ENCODE measurements around the gene RIC1.
A peak's percentile ranks its signal among the peaks of the same experiment; 100 is the strongest.
"Not testable (repeated sequence)": the region's sequence is repeated elsewhere in the genome, so short reads cannot be mapped to it uniquely, and the experiment has no call there.

The RIC1 gene

DNA sequence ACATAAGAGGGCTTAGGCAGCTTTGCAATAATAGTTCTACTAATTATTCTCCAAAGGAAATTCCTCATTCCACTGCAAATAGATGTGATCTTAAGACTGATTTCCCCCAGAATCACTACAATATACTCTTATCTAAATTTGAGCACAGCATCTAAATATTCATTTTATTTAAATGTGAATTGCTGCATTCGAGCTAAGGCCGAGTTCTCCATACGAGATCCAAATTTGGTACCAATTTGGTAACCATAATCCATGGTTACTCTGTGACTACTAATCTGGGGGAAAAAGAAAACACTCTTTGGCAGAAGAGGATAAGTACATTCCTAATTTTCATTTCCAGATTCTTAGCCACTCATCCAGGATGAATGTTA is 19.7 kb upstream of the RIC1 start:
- Mint-ChIP-seq H3K4me3 (no peak overlapping the region), H3K27me3 (no peaks in the 10 kb centered on the region), H3K27ac (peak overlapping the region in 1 of 2 donors; percentile 71), H3K36me3 (ENCODE audit: insufficient read depth) (no peaks in the 10 kb centered on the region), H3K4me1 (ENCODE audit: low read depth in 2 of 2) (peaks cover 4 to 12% of the 10 kb centered on the region in 2 donors), H3K9me3 (no peaks in the 10 kb centered on the region)
- ATAC-seq (replicated peaks) (no peak), DNase-seq (no peak)

DNA sequence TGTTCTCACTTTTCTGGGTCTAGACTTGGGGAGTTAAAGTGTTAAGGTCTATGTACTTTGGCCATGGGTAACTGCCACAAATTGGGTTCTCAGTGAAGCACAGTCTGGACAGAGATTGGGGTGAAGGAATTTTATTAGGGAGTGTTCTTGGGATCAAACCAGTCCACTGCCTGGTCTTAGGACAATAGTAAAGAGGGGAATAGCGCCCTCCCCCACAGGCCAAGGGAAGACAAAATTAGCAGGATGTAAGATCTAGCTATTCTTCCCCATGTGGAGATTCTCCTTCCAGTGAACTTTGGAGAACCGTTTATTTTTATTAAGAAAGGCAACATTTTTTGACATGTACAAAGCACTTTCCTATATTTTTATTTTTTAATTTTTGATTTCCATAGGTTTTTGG is 18.4 kb upstream of the RIC1 start:
- Mint-ChIP-seq H3K4me3 (no peak overlapping the region), H3K9me3 (no peaks in the 10 kb centered on the region), H3K27ac (no peak overlapping the region), H3K36me3 (ENCODE audit: insufficient read depth) (no peaks in the 10 kb centered on the region), H3K27me3 (no peaks in the 10 kb centered on the region), H3K4me1 (ENCODE audit: low read depth in 2 of 2) (peaks cover 4 to 20% of the 10 kb centered on the region in 2 donors)
- DNase-seq: no peak
- no peak for ATAC-seq (replicated peaks)

- H3K36me3 Mint-ChIP-seq (ENCODE audit: insufficient read depth): no peaks in the 10 kb centered on the region
- no peaks in the 10 kb centered on the region for H3K9me3 Mint-ChIP-seq
- no peak overlapping the region for H3K27ac Mint-ChIP-seq
- no peak for ATAC-seq (replicated peaks)
- peaks cover 4 to 20% of the 10 kb centered on the region in 2 donors for H3K4me1 Mint-ChIP-seq (ENCODE audit: low read depth in 2 of 2)
- no peaks in the 10 kb centered on the region for H3K27me3 Mint-ChIP-seq
- no peak overlapping the region for H3K4me3 Mint-ChIP-seq
- DNase-seq: no peak
Observed at GRCh38 chr9:5611321-5612184, 17.4 kb upstream of the RIC1 start.

- H3K4me1 Mint-ChIP-seq (ENCODE audit: low read depth in 2 of 2): peaks cover 4 to 20% of the 10 kb centered on the region in 2 donors
- no peak overlapping the region for H3K4me3 Mint-ChIP-seq
- no peaks in the 10 kb centered on the region for H3K9me3 Mint-ChIP-seq
- no peaks in the 10 kb centered on the region for H3K27me3 Mint-ChIP-seq
- ATAC-seq (replicated peaks): no peak
- no peaks in the 10 kb centered on the region for H3K36me3 Mint-ChIP-seq (ENCODE audit: insufficient read depth)
- H3K27ac Mint-ChIP-seq: no peak overlapping the region
- no peak for DNase-seq
Observed at GRCh38 chr9:5612185-5612530, 16.7 kb upstream of the RIC1 start.

DNA sequence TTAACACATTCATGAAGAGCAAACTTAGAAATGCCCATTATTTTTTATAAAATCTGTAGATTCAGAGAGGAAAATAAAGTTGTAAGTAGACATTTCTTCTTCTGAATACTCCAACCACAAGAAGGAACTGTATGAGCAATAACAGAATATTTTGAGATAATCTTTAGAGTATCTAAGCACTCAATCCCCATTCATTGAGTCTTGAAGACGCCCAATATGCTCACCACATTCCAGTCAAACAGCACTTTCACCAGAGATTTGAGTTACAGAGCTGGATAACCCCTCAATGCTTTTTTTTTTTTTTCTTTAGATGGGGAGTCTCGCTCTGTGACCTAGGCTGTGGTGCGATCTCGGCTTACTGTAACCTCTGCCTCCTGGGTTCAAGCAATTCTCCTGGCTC is 14.7 kb upstream of the RIC1 start:
- Mint-ChIP-seq H3K9me3 (no peaks in the 10 kb centered on the region), H3K27me3 (no peaks in the 10 kb centered on the region), H3K36me3 (ENCODE audit: insufficient read depth) (no peaks in the 10 kb centered on the region), H3K27ac (no peak overlapping the region), H3K4me1 (ENCODE audit: low read depth in 2 of 2) (peaks cover 5 to 24% of the 10 kb centered on the region in 2 donors), H3K4me3 (no peak overlapping the region)
- DNase-seq (no peak), ATAC-seq (replicated peaks) (no peak)

- H3K4me1 Mint-ChIP-seq (ENCODE audit: low read depth in 2 of 2): peaks cover 6 to 24% of the 10 kb centered on the region in 2 donors
- H3K36me3 Mint-ChIP-seq (ENCODE audit: insufficient read depth): no peaks in the 10 kb centered on the region
- H3K27ac Mint-ChIP-seq: no peak overlapping the region
- H3K9me3 Mint-ChIP-seq: no peaks in the 10 kb centered on the region
- no peak for ATAC-seq (replicated peaks)
- H3K4me3 Mint-ChIP-seq: no peak overlapping the region
- DNase-seq: no peak
- H3K27me3 Mint-ChIP-seq: no peaks in the 10 kb centered on the region
Observed at GRCh38 chr9:5614985-5615384, 13.9 kb upstream of the RIC1 start.

DNA sequence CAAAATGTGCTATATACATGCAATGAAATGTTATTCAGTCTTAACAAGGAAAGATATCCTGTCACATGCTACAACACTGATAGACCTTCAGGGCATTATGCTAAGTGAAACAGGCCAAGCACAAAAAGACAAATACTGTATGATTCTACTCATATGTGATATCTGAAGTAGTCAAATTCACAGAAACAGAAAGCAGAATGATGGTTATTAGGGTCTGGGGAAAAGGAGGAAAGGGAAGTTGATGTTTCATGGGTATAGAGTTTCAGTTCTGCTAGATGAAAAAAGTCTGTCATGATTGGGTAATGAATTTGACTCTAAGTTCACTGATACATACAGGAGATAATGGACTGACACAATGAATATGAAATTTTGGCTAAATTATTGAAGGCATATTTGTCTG is 11.2 kb upstream of the RIC1 start:
- ATAC-seq (replicated peaks): peak; percentile 40
- H3K27me3 Mint-ChIP-seq: no peaks in the 10 kb centered on the region
- no peaks in the 10 kb centered on the region for H3K9me3 Mint-ChIP-seq
- no peaks in the 10 kb centered on the region for H3K36me3 Mint-ChIP-seq (ENCODE audit: insufficient read depth)
- H3K4me1 Mint-ChIP-seq (ENCODE audit: low read depth in 2 of 2): peaks cover 8 to 27% of the 10 kb centered on the region in 2 donors
- H3K27ac Mint-ChIP-seq: no peak overlapping the region
- no peak overlapping the region for H3K4me3 Mint-ChIP-seq
- DNase-seq: no peak

DNA sequence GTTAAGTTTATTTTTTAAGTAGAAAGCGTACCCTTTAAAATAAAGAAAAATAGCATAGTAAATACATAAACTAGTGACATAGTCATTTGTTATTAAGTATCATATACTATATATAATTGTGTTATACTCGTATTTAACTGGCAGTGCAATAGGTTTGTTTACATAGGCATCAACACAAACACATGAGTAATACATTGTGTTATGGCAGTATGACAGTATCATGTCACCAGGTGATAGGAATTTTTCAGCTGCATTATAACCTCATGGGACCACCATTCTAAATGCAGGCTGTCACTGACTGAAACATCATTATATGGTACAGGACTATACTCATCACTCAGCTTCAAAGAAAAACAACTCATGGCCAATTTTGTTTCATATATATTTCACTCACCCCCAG is 8.4 kb upstream of the RIC1 start:
- Mint-ChIP-seq H3K9me3 (no peaks in the 10 kb centered on the region), H3K4me3 (no peak overlapping the region), H3K27ac (no peak overlapping the region), H3K4me1 (ENCODE audit: low read depth in 2 of 2) (peaks cover 15 to 24% of the 10 kb centered on the region in 2 donors), H3K27me3 (no peaks in the 10 kb centered on the region), H3K36me3 (ENCODE audit: insufficient read depth) (no peaks in the 10 kb centered on the region)
- DNase-seq: no peak
- no peak for ATAC-seq (replicated peaks)

DNA sequence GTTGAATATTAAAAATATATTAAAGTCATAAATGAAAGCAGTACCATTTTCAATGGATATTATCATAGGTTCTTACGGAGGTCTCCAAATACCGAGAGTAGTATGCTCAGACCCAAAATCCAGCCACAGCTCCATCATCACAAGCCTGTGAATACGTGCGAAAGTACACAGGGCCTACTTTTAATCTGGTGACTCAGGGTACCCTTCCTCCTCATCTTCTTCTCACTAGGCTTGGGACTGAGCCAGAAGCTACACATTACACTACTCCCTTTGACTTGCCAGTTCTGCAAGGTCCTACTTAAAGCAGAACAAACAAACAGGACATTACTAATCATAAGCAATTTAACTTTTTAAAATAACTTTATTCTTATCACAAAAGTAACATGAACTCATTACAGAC is 7.6 kb upstream of the RIC1 start:
- no peak for DNase-seq
- no peak overlapping the region for H3K4me3 Mint-ChIP-seq
- no peaks in the 10 kb centered on the region for H3K36me3 Mint-ChIP-seq (ENCODE audit: insufficient read depth)
- H3K27me3 Mint-ChIP-seq: no peaks in the 10 kb centered on the region
- H3K9me3 Mint-ChIP-seq: no peaks in the 10 kb centered on the region
- H3K4me1 Mint-ChIP-seq (ENCODE audit: low read depth in 2 of 2): peaks cover 15 to 24% of the 10 kb centered on the region in 2 donors
- H3K27ac Mint-ChIP-seq: no peak overlapping the region
- no peak for ATAC-seq (replicated peaks)

DNA sequence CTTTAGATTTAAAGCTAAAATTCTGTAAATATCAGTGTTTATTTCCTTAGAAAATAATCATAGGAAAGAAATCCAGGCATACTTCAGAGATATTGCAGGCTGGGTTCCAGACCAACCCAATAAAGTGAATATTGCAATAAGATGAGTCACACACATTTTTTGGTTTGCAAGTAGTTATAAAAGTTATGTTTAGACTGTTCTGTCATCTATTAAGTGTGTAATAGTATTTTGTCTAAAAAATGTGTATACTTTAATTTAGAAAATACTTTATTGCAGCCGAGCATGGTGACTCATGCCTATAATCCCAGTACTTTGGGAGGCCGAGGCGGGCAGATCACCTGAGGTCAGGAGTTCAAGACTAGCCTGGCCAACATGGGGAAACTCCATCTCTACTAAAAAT is 6.9 kb upstream of the RIC1 start:
- ATAC-seq (replicated peaks) (no peak), DNase-seq (no peak)
- H3K27me3 Mint-ChIP-seq: no peaks in the 10 kb centered on the region
- no peak overlapping the region for H3K4me3 Mint-ChIP-seq
- no peaks in the 10 kb centered on the region for H3K9me3 Mint-ChIP-seq
- no peaks in the 10 kb centered on the region for H3K36me3 Mint-ChIP-seq (ENCODE audit: insufficient read depth)
- peaks cover 20 to 28% of the 10 kb centered on the region in 2 donors for H3K4me1 Mint-ChIP-seq (ENCODE audit: low read depth in 2 of 2)
- H3K27ac Mint-ChIP-seq: no peak overlapping the region

- H3K4me3 Mint-ChIP-seq: no peak overlapping the region
Observed at GRCh38 chr9:5624655-5625054, 4.3 kb upstream of the RIC1 start.

DNA sequence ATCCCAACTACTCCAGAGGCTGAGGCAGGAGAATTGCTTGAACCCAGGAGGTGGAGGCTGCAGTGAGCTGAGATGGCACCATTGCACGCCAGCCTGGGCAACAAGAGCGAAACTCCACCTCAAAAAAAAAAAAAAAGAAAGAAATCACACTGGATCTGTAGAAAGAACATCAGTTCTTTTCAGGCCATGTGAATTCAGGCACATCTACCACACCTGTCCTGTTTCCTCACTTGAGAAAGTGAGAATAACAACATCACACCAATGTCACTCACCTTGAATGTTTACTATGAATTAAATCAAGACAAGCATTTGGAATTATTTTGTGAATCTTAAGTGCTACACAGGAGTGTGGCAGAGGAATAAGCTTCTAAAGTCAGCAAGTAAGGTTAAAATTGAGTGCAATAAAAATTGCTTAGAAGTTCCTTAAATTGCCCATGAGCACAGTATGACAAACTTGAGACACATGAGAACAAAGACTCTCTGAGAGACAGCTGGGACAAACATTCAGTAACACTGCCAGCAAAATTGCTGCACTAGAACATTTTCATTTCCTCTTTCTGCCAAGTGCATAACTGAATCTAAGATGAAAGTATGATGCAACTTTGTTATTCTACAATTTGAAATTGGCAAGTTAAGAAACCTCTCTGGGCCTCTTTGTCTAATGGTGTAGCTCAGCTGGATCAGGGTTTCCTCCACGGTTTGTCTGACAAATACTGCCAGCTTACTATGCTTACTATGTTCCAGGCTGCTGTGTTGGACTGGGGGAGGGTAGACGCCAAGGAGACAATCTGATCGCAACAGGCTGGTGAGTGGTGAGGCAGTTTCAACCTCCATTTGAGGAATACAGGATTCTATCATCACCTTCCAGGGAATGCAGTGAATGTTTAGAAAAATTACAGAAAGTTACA is 1.9 kb upstream of the RIC1 start:
- Mint-ChIP-seq H3K27ac (peak overlapping the region; percentile 95 to 99), H3K36me3 (ENCODE audit: insufficient read depth) (peaks cover 14% of the 10 kb centered on the region), H3K4me1 (ENCODE audit: low read depth in 2 of 2) (peaks cover 34 to 47% of the 10 kb centered on the region in 2 donors), H3K27me3 (no peaks in the 10 kb centered on the region), H3K4me3 (peak overlapping the region; percentile 99 to 100), H3K9me3 (no peaks in the 10 kb centered on the region)
- DNase-seq: peak in 2 of 3 experiments; percentile 6 to 26
- peak; percentile 2 for ATAC-seq (replicated peaks)

More at GRCh38 chr9:5624655-5625054, 4.3 kb upstream of the RIC1 start:
- H3K36me3 Mint-ChIP-seq (ENCODE audit: insufficient read depth): peaks cover 7% of the 10 kb centered on the region
- peaks cover 27 to 35% of the 10 kb centered on the region in 2 donors for H3K4me1 Mint-ChIP-seq (ENCODE audit: low read depth in 2 of 2)
- no peaks in the 10 kb centered on the region for H3K27me3 Mint-ChIP-seq
- peak overlapping the region; percentile 61 to 75 for H3K27ac Mint-ChIP-seq
- DNase-seq (no peak), ATAC-seq (replicated peaks) (no peak)
- H3K9me3 Mint-ChIP-seq: no peaks in the 10 kb centered on the region

GRCh38 chr9:5627686-5628085 is 1.2 kb upstream of the RIC1 start:
- not testable (repeated sequence) for ATAC-seq (replicated peaks); H3K9me3 Mint-ChIP-seq; DNase-seq; H3K27me3 Mint-ChIP-seq
- peak overlapping the region; percentile 99 to 100 for H3K4me3 Mint-ChIP-seq
- H3K27ac Mint-ChIP-seq: peak overlapping the region; percentile 95 to 99
- H3K4me1 Mint-ChIP-seq (ENCODE audit: low read depth in 2 of 2): peaks cover 38 to 54% of the 10 kb centered on the region in 2 donors
- H3K36me3 Mint-ChIP-seq (ENCODE audit: insufficient read depth): peaks cover 16% of the 10 kb centered on the region

- ATAC-seq (replicated peaks) (no peak), DNase-seq (peak in 1 of 3 experiments; percentile 3)
- Mint-ChIP-seq H3K4me3 (peak overlapping the region; percentile 99 to 100), H3K4me1 (ENCODE audit: low read depth in 2 of 2) (peaks cover 39 to 56% of the 10 kb centered on the region in 2 donors), H3K27me3 (no peaks in the 10 kb centered on the region), H3K36me3 (ENCODE audit: insufficient read depth) (peaks cover 16% of the 10 kb centered on the region), H3K9me3 (no peaks in the 10 kb centered on the region), H3K27ac (peak overlapping the region; percentile 95 to 99)
Observed at GRCh38 chr9:5628183-5628529, 751 bp upstream of the RIC1 start.

All from effector memory CD8-positive, alpha-beta T cell (primary cell).